HG03103 (cell line): ENCODE data around the gene RMND1.
"Not testable (repeated sequence)": the region's sequence is repeated elsewhere in the genome, so short reads cannot be mapped to it uniquely, and the experiment has no call there.

Source experiments
- ATAC-seq: cut with Tn5 transposase; IDR thresholded peaks from one replicate; pipeline ENCODE4 v1.9.1; 2021; ENCODE audit warnings: low read depth; ENCODE audit not compliant: unreplicated experiment

The RMND1 gene

DNA sequence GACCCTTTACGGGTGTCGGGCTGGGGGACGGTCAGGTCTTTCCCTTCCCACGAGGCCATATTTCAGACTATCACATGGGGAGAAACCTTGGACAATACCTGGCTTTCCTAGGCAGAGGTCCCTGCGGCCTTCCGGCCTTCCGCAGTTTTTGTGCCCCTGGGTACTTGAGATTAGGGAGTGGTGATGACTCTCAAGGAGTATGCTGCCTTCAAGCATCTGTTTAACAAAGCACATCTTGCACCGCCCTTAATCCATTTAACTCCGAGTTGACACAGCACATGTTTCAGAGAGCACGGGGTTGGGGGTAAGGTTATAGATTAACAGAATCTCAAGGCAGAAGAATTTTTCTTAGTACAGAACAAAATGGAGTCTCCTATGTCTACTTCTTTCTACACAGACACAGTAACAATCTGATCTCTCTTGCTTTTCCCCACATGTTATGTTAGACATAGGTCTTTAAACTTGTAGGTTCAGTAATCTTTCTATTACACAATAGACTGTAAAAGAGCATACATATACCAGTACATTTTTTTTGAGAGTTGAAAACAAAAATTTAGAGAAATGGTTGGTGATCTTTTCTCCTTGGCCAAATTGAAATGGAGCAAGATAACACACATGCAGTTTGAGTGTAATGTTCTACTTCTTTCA, 3.9 kb upstream of the RMND1 start:
- ATAC-seq: not testable (repeated sequence)

DNA sequence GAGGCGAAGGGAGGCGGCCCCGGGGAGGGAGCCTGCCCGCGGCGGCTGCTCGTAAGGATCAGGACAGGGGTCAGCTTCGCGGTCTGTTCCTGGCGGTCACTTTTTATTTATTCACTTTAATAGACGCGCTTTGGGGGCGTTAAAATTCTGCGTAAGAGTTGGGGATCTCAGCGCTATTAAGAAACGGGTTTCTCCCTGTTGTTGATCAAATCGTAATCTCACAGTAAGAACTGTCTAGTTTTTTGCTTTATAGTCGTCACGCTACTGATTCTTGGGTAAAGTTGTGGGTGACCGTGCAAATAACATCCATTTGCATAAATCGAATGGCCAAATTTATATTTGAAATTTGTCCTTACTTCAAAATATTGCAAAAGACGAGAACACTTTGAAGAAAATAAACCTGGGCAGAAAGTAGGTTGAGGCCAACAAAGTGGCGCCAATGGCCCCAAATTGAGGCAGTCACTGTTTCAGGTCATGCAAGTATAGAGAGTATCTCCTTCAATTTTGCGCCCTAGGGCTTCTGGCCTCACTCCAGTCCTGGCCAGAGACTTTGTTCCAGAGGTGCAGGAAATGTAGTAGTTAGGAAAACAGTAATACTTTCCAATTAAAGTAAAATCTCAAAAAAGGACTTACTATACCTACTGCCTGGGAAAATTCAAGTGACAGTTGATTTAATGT, 963 bp upstream of the RMND1 start:
- ATAC-seq: no peak

DNA sequence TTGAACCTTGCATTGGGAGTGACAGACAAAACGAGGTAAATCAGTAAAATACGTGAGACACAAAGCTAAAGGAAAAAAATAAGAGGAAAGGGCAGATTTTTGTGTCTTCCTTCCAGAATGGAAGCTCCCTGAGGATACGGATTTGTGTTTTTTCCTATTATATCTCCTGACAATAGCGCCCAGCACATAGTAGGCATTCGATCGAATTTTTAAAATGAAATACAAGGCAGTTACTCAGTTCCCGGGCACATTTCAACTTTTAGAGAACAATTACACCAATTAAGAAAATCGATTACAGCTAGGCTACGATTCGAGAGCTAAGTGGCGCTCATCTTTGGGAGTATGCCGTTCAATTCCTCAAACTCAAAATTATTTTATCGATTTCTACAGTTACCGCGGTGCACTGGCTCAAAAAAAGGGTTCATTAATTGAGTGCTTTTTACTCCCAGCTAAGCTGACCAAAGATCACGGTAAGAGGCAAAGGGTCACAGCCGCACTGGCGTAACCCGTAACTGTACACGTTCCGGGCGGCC, 443 bp downstream of the RMND1 start:
- no peak for ATAC-seq

- not testable (repeated sequence) for ATAC-seq
Observed at GRCh38 chr6:151450928-151451327, 998 bp downstream of the RMND1 start.

DNA sequence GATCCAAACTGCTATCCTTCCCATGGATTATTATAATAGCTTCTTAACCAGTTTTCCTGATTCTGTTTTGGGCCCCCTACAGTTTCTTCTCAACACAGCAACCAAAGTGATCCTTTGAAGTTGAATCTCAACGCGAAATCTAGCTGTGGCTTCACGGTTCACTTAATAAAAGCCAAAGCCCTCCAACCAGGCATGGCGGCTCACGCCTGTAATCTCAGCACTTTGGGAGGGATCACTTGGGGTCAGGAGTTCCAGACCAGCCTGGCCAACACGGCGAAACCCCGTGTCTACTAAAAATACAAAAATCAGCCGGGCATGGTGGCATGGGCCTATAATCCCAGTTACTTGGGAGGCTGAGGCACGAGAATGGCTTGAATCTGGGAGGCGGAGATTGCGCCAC, 3.3 kb downstream of the RMND1 start:
- ATAC-seq: no peak

GRCh38 chr6:151447237-151447636, 4.7 kb downstream of the RMND1 start:
- no peak for ATAC-seq

DNA sequence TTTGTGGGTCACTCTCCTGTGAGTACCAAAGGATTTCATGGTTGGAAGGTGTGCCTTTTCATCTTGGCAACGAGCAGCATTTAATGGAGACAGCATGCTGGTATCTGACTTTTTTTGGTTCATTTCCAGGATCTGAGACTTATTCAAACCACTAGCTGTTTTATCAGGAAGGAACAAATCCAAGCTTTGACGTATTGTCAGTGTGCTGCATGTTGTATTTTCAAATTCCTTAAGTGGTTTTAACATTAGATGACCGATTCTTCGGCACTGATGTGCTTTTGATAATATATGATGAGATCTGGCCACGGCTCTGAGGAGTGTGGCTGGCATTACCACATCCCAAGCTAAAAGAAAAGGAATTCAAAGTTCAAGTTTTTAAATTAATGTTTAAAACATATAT, 6.4 kb downstream of the RMND1 start:
- no peak for ATAC-seq

- ATAC-seq: no peak
Observed at GRCh38 chr6:151443911-151444621, 7.9 kb downstream of the RMND1 start.

DNA sequence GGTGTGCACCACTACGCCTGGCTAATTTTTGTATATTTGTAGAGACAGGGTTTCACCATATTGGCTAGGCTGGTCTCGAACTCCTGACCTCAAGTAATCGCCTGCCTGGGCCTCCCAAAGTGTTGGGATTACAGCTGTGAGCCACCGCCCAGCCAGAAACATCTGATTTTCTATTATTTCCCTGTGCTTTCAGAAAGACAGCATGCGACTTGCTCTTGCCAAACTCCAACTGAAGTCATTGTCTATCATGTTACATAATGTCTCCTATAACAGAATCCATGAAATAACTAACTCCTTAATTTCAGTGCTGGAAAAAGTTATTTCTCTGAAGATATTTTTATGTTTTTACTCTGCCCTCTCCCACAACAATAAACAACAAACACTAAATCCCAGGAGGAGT, 8.5 kb downstream of the RMND1 start:
- ATAC-seq: no peak

GRCh38 chr6:151442371-151442770, 9.6 kb downstream of the RMND1 start:
- no peak for ATAC-seq

DNA sequence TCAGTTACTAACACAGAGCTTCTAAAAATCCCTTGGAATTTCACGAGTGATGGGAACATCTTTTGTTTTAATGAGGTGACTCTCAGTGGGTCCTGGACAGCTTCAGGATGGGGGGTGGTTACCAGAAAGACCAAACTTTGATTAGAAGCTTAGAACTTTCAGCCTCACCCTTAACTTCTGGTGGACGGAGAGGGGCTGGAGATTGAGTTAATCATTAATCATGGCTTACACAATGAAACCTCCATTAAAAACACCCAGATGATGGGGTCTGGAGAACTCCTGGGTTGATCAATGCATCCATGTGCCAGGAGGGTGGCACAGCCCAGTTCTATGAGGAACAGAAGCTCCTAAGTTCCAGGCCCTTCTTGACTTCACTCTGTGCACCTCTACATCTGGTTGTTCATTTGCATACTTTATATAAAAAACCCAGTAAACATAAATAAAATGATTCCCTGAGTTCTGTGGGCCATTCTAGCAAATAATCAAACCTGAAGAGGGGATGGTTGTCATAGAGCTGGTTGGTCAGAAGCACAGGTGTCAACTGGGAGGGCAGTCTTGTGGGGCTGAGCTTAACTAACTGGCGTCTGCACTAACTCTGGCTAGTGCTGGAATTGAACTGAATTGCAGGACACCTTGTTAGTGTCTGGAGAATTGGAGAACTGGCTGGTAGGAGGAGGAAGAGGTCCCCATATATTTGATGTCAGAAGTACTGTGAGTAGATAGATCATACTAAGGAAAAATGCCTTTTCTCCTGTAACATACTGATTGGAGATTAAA, 10.3 kb downstream of the RMND1 start:
- ATAC-seq: no peak

DNA sequence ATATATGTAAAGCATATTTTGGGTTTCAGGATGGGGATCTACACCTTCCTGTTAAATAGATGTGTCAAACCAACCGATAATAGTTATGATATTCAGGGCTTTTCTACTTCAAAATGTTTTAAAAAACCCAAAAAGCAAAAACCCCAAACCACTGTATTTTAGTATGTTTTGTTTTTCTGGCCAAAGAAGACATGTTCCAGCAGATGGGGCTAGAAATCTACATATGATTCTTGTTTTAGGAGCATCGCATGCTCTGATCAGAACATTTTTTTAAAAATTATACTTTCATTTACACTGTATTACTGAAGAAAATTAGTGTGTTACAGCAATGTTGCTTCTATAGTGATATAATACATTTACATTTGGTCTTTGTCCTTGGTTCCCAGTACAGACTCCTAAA, 11.0 kb downstream of the RMND1 start:
- peak; percentile 51 for ATAC-seq

GRCh38 chr6:151440498-151440897, 11.4 kb downstream of the RMND1 start:
- peak; percentile 48 for ATAC-seq

GRCh38 chr6:151437401-151437800, 14.5 kb downstream of the RMND1 start:
- ATAC-seq: no peak

DNA sequence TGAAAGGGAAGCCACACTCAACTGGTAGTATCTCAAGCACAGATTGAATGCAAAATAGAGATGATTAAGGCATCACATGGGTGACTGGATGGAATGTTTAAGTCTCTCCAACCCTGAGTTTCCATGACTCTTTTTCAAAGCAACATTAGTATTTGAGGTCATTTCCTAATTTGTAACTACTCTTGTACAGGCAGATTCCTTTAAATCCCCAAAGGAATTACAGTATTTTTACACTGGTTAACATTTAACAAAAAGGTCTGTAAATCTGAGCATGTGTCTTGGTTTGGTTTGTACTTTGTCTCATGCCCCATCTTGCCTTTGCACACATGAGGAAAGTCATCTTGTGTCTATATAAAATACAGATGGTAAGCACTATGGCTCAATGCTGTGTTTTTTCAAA, 15.1 kb downstream of the RMND1 start:
- no peak for ATAC-seq

- ATAC-seq: no peak
Observed at GRCh38 chr6:151436300-151436699, 15.6 kb downstream of the RMND1 start.

GRCh38 chr6:151434369-151434768, 17.6 kb downstream of the RMND1 start:
- no peak for ATAC-seq

DNA sequence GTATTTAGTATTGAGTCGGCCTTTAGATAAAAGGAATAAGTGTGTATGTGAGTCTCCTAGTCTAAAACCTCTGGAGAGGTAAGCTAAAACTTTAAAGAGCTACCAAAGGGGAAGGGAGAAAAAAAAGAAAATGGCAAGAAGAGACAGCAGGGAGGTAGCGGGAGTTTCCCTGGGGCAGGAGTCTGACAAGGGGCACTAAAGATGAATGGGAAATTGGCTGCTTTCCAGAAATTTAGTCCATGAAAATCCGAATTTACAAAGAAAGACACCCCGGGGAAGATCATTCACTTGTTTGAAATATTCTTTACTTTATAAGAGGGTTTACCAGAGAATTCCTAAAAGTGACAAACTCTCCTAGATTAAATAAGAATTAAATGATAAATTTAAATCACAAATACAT, 19.3 kb downstream of the RMND1 start:
- no peak for ATAC-seq

- ATAC-seq: no peak
Observed at GRCh38 chr6:151431337-151431736, 20.6 kb downstream of the RMND1 start.

DNA sequence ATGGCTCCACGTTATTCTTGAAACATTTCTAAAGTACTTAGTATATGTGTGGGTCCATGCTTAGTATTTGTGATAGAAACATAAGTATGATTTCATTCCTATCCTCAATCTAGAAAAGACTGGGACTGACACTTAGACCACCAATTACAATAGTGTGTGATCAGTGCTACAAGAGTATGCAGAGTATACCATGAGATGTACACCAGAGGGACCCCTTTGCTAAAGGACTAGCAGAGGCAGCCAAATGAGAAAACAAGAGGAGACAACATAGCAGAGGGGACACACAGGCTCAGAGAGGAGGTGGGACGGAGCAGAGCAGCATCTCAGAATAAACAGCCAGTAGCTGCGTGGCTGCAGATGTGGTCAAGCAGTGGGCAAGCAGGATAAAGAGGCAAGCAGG, 21.0 kb downstream of the RMND1 start:
- ATAC-seq: no peak
